Neural progenitor cell (in vitro differentiated cells): ENCODE results near the gene BOD1L1.

Source experiments
- EZH2phosphoT487 ChIP-seq: fragments of 200-600 bp; sonication (generic); IDR thresholded peaks from 2 replicates; pipeline ENCODE4 v1.6.1; 2017; ENCODE audit warnings: antibody characterized with exemption
- TF ChIP-seq, protein P1 (sequence below): fragments of 200-600 bp; sonication (generic); IDR thresholded peaks from 2 replicates; pipeline ENCODE4 v1.5.1; 2017; ENCODE audit warnings: antibody characterized with exemption, mild to moderate bottlenecking

- TF ChIP-seq, protein P1, sequence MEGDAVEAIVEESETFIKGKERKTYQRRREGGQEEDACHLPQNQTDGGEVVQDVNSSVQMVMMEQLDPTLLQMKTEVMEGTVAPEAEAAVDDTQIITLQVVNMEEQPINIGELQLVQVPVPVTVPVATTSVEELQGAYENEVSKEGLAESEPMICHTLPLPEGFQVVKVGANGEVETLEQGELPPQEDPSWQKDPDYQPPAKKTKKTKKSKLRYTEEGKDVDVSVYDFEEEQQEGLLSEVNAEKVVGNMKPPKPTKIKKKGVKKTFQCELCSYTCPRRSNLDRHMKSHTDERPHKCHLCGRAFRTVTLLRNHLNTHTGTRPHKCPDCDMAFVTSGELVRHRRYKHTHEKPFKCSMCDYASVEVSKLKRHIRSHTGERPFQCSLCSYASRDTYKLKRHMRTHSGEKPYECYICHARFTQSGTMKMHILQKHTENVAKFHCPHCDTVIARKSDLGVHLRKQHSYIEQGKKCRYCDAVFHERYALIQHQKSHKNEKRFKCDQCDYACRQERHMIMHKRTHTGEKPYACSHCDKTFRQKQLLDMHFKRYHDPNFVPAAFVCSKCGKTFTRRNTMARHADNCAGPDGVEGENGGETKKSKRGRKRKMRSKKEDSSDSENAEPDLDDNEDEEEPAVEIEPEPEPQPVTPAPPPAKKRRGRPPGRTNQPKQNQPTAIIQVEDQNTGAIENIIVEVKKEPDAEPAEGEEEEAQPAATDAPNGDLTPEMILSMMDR, result no peak
- TF ChIP-seq EZH2phosphoT487, result peak; percentile 3
These were observed 89.7 kb downstream of the BOD1L1 start for GRCh38 chr4:13537832-13538177.
